ENCODE measurements around the gene ATP8B3. TPM values are rescaled to one million over a fixed set of nuclear protein-coding genes. Genes with fewer than 3 reads are reported as not detected.

Gene ATP8B3
- total and polyA plus RNA-seq, 11 donors = 0.19 to 3.5 (median 0.72) TPM

- TF ChIP-seq, protein P1, sequence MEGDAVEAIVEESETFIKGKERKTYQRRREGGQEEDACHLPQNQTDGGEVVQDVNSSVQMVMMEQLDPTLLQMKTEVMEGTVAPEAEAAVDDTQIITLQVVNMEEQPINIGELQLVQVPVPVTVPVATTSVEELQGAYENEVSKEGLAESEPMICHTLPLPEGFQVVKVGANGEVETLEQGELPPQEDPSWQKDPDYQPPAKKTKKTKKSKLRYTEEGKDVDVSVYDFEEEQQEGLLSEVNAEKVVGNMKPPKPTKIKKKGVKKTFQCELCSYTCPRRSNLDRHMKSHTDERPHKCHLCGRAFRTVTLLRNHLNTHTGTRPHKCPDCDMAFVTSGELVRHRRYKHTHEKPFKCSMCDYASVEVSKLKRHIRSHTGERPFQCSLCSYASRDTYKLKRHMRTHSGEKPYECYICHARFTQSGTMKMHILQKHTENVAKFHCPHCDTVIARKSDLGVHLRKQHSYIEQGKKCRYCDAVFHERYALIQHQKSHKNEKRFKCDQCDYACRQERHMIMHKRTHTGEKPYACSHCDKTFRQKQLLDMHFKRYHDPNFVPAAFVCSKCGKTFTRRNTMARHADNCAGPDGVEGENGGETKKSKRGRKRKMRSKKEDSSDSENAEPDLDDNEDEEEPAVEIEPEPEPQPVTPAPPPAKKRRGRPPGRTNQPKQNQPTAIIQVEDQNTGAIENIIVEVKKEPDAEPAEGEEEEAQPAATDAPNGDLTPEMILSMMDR (IDR thresholded peaks at IDR 0.05) = peak in 1 of 12 donors; percentile 17
- no peak for TF ChIP-seq POLR2A (IDR thresholded peaks at IDR 0.05)
- no peaks in the 10 kb centered on the region for H3K9me3 ChIP-seq
- 67 to 77% (median 69%) methylated on average over 8 to 25 of the region's 25 CpGs for WGBS, 4 donors
- no peaks in the 10 kb centered on the region for H3K27me3 ChIP-seq
- H3K36me3 ChIP-seq = peaks cover 0 to 17% (median 0%) of the 10 kb centered on the region in 9 donors
- intact Hi-C loops (cut with DNase I) = no loop called here
- no peak overlapping the region for H3K27ac ChIP-seq
- no peak for ATAC-seq
- no peak for DNase-seq
- H3K4me3 ChIP-seq = no peak overlapping the region
- H3K4me1 ChIP-seq = peaks cover 14 to 88% (median 76%) of the 10 kb centered on the region in 12 donors
These were observed 31.7 kb upstream of the ATP8B3 start for GRCh38 chr19:1843646-1844394.

DNA sequence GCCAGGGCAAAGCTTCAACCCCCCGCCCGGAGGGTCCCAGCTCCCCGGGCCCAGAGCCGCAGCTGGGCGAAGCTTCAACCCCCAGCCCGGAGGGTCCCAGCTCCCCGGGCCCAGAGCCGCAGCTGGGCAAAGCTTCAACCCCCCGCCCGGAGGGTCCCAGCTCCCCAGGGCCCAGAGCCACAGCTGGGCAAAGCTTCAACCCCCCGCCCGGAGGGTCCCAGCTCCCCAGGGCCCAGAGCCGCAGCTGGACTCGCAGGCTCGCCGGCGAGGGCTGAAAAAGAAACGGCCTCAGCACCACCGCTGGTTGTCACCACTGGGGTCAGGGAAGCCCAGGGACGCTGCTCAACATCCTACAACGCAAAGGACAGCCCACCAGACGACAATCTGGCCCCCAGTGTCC is 31.0 kb upstream of the ATP8B3 start:
- 79 to 86% (median 81%) methylated on average over 10 to 22 of the region's 22 CpGs for WGBS, 4 donors
- DNase-seq (no peak), ATAC-seq (no peak)
- intact Hi-C loops (cut with DNase I) = no loop called here
- peaks cover 14 to 88% (median 76%) of the 10 kb centered on the region in 12 donors for H3K4me1 ChIP-seq
- no peak overlapping the region for H3K4me3 ChIP-seq
- H3K27me3 ChIP-seq = no peaks in the 10 kb centered on the region
- H3K27ac ChIP-seq = peak overlapping the region in 1 of 12 donors; percentile 52
- H3K36me3 ChIP-seq = peaks cover 0 to 17% (median 0%) of the 10 kb centered on the region in 9 donors
- no peaks in the 10 kb centered on the region for H3K9me3 ChIP-seq
- TF ChIP-seq POLR2A (IDR thresholded peaks at IDR 0.05) = no peak
- TF ChIP-seq, protein P1 (IDR thresholded peaks at IDR 0.05) = no peak

DNA sequence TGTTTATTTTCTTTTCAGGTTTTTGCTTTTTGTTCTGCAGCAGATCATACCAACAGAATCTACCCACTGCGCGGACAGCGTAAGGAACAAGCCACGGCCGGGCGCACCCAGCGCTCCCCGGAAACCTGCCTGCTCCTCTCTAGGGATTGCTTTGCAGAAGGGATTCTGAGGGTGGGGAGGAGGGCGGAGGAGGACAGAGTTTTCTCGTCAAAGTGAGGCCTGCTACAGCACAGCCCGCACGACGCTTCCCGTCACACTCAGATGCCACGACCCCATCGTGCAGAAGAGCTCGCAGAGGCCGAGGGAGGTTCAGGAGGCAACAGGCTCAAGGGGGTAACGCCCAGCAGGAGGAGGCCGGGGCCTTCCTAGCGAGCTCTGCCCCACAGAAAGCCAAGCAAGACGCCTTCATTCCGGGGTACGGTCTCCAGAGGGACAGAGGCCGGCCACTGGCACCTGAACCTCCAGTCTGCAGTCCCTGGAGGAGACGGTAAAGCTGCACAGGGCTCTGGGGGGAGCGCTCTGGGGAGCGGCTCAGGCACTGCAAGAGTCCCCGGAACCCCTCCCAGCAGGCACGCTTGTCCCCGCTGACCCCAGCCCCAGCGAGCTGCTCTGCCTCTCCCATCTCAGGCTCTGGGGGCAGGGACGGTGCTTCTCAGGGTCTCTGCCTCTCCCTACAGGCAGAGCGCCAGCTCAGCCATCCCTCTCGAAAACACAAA is 29.3 kb upstream of the ATP8B3 start:
- Histone ChIP-seq H3K4me3 (peak overlapping the region in 11 of 12 donors; percentile 11 to 50 (median 41)), H3K4me1 (peaks cover 5 to 91% (median 75%) of the 10 kb centered on the region in 12 donors), H3K27me3 (no peaks in the 10 kb centered on the region), H3K27ac (peak overlapping the region; percentile 16 to 80 (median 64)), H3K36me3 (peaks cover 0 to 17% (median 0%) of the 10 kb centered on the region in 9 donors), H3K9me3 (no peaks in the 10 kb centered on the region)
- intact Hi-C loops (cut with DNase I) = no loop called here
- WGBS, 4 donors = 48 to 66% (median 58%) methylated on average over 30 to 35 of the region's 35 CpGs
- ATAC-seq = peak in 1 of 4 donors; percentile 5
- DNase-seq = no peak
- no peak for TF ChIP-seq POLR2A (IDR thresholded peaks at IDR 0.05)
- TF ChIP-seq, protein P1 (IDR thresholded peaks at IDR 0.05) = no peak

GRCh38 chr19:1840541-1841115 is 28.6 kb upstream of the ATP8B3 start:
- intact Hi-C loops (cut with DNase I) = no loop called here
- H3K9me3 ChIP-seq = no peaks in the 10 kb centered on the region
- H3K36me3 ChIP-seq = peaks cover 0 to 13% (median 0%) of the 10 kb centered on the region in 9 donors
- peak overlapping the region in 11 of 12 donors; percentile 11 to 50 (median 41) for H3K4me3 ChIP-seq
- peak overlapping the region; percentile 16 to 80 (median 64) for H3K27ac ChIP-seq
- DNase-seq (peak in 4 of 5 donors; percentile 62 to 76 (median 72)), ATAC-seq (peak; percentile 56 to 86 (median 62))
- WGBS, 4 donors = 48 to 63% (median 55%) methylated on average over 8 to 22 of the region's 22 CpGs
- H3K27me3 ChIP-seq = no peaks in the 10 kb centered on the region
- TF ChIP-seq POLR2A (IDR thresholded peaks at IDR 0.05) = no peak
- TF ChIP-seq, protein P1 (IDR thresholded peaks at IDR 0.05) = no peak
- peaks cover 1 to 91% (median 69%) of the 10 kb centered on the region in 12 donors for H3K4me1 ChIP-seq

Measured in heart left ventricle (tissue), 16 donors.